Limb (tissue), 2 donors: ENCODE measurements around the gene DOCK9.

Source experiments
- DNase-seq, 2 donors: peaks; one replicate each; pipeline ENCODE4 v3.0.0-alpha.2; 2016; ENCODE audit errors: extremely low spot score in 2 of 2

The DOCK9 gene

DNA sequence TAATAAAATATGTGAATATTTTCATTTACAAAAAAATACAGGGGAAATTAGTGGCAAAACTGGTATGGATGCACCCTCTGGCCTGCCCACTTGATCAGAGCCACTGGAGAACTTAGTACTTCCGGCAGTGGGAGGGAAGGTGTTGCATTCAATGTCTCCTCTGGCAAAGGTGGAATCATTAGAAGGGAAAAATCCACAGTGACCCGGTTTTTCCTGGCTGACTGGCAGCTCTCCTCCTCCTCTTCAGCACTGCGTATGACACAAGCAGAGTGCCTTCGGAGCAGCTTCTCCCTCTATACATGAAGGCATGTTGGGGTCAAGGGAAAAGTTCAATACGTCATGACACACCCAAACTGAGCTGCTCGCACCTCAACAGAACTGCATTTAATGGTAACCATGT is 123.4 kb downstream of the DOCK9 start:
- DNase-seq, result no peak

DNA sequence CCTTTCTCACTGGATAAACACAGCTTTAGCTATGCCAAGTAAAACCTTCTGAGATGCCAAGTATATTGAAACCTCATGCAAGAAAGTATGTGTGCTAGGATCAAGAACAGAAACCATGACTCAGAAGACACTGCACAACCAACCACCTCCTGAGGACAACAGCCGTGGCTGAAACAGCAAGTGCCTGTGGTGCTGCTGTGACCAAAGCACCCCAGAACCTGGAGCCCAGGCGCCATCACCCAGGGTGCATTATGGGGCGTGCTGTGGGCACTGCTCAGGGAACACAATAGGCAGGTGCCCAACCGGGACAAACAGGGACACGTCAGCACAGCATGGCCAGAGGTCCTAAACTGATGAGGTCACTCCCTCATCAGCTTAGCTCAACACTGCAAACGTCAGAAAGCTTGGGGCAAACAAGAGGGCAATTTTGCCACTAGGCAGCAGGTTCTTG is 124.1 kb downstream of the DOCK9 start:
- DNase-seq, result no peak

DNA sequence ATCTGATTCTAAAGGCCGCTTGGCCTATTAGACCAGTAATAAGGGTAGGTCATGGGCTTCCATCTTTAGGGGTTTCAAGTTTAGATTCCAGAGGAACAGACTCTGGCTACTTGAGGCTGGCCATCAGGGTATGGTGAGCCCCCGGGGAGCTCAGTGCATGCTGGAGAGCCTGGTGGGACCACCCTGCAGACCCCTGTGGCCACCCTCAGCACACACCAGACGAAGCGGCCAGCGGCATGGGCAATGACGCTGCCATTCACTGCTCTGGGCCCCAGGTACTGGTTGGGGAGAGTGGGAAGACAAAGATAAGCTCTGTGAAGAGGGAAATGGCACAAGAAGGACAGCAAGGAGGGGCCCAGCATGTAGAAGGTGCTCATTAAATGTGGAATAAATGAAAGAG is 126.6 kb downstream of the DOCK9 start:
- DNase-seq, result no peak

DNA sequence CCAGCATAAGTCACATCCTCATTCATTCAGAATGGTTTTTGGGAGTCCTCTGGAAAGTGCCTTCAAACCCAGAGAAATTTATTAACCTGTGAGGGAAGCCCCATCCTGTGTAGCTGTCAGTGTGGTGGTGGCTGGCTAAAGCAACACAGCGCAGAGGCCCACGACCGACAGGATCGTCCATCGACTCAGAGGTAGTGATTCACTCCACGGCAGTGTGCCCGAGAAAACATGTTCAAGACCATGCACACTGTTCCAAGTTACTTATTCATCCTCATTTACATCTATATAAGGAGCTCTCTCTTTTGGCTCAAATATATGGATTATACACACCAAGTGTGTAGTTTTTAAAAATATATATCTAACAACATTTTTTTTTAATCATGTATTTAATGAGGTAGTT is 129.1 kb downstream of the DOCK9 start:
- no peak for DNase-seq

DNA sequence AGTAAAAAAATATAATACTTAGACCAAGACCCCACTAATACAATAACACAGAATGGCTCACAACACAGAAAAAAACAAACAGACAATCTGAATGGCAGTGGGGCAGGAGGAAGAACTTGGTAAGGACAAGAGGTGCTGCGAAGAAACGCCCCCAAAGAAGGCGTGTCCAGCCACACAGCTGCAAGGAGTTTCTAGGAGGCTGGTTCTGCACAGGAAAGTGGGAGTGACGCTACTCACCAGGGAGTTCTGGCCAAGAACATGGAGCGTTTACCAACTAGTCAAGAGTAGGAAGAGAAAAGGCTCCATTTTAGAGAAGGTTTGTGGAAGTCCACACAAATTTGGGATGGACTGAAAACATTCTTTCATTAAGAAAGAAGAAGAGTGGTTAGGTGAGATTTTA is 130.1 kb downstream of the DOCK9 start:
- DNase-seq, result no peak

DNA sequence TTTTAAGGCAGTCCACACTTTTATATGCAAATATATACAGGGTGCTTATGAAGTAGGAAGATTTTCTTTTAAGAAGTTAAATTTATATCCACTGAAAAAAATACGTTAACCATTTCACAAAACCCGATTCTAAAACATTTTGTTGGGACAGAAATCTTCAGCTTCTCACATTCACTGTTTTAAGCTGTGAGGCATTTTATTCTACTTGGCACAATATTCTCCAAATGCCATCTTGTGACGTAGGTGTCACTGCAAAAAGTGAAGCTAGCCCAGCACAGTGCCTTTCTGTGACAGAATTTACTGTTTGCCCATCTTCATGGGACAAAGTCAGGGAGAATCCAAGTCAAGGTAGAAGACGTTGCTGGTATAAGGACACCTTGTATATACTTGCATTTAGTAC is 130.9 kb downstream of the DOCK9 start:
- no peak for DNase-seq

DNA sequence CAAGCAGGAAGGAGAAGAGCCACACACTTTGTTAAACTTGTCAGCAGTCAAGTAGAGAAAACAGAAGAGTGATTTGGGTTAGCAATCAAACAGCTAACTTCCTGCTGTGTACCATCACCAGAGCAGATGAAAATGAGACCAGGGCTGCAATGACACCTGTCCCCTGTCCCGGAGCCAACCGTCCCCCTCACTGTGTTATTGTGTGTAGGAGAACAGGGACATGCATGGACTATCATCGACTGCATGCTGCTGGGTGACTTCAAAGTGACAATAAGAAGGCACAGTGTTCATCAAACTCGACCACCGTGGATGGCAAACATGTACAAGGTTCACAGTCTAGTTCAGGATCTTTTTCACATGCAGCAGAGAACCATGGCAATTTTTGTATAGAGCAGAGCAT is 131.3 kb downstream of the DOCK9 start:
- DNase-seq, result no peak

DNA sequence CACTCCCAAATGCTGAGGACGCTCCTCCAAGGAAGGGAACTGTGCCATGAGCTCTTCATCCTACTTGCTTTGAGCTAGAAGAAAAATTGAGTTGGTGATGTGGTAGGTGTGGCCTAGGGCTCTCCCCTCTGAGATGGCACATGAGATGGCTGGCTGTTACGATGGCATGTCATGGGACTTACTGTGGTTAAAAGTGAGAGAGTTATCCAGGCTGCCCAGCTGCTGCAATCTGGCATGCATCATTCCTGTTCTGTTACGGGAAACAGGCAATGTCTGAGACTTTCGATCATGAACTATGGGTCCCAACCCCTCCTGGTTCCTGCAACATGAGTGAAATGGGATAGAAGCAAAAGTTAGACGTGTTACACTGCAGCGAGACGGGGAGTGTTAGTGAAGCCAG is 132.1 kb downstream of the DOCK9 start:
- no peak for DNase-seq

DNA sequence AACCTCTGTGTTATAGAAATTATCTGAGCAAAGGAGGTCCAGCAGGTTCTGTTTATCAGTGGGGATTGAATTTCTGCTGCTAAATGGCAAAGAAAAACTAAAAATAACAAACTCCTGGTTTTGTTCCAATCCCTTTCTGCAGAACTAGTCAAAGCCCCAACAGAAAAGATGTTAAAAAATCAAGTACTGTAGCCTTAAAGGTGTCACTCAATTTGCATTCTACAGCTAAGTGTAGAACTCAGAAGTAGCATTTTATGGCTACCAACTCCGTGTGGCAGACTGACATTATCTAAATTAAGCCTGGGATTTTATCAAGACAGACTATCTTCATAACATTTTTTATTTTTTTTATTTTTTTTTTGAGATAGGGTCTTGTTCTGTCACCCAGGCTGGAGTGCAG is 133.8 kb downstream of the DOCK9 start:
- no peak for DNase-seq

DNA sequence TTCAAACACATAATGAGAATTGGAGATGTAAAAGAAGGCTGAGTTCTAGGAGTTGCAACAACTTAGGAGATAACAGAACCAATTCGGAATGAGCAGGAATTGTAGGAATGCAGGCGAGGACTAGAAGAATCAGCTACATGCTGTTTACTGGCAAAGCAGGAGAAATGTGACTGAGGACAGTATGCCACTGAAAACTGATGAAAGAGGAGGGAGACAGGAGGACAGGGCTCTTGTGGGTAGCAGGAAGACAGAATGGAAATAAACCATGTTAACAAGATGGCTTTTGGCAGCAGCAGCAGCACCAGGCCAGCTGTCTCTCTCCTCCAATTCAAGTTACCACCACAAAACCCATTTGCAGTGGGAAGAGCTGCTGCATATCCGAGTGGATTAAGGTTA is 134.4 kb downstream of the DOCK9 start:
- no peak for DNase-seq

DNA sequence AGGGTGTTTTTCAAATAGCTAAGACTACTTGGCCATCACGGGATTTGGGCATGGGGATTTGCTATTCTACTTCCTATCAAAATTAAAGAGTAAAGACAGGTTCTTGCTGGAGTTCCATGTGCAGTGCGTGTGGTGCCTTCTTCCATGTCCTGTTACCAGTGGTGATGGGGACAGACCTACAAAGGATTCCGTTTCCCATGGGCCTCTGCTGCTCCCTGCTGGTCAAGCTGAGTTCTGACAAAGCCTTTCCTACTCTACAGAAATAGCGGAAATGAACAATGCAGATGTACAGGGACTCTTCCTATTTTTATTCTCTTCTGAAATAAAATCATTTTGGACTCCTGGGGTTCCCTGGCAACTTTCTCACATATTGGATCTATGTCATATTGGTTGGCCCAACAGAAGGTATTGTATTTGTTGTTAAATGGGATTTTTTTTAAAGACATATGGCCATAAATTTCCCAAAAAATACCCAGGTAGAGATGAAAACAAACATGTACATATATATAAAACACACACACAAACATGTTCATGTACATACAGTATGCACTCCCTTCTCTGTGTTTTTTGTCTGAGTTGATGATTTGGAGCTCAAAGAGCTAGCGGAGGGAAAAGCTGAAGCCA is 134.9 kb downstream of the DOCK9 start:
- peak; percentile 84 to 88 for DNase-seq

DNA sequence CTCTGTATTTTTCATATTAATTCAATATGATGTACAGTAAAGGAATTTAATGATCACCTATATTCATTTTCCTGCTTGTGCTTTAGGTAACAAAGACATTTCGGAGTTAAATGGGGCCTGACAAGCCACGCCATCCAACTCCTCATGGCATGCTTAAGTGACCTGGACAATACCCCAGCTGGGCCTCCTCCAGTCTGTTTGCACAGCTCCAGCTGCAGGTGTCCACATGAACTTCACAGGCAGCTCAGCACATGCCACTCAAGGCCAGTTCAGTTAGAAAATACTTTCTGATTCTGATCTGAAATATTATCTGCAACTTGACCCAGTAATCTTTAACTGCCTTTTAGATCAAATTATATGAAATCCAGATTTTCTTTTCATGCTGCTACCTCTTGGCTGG is 135.8 kb downstream of the DOCK9 start:
- no peak for DNase-seq

DNA sequence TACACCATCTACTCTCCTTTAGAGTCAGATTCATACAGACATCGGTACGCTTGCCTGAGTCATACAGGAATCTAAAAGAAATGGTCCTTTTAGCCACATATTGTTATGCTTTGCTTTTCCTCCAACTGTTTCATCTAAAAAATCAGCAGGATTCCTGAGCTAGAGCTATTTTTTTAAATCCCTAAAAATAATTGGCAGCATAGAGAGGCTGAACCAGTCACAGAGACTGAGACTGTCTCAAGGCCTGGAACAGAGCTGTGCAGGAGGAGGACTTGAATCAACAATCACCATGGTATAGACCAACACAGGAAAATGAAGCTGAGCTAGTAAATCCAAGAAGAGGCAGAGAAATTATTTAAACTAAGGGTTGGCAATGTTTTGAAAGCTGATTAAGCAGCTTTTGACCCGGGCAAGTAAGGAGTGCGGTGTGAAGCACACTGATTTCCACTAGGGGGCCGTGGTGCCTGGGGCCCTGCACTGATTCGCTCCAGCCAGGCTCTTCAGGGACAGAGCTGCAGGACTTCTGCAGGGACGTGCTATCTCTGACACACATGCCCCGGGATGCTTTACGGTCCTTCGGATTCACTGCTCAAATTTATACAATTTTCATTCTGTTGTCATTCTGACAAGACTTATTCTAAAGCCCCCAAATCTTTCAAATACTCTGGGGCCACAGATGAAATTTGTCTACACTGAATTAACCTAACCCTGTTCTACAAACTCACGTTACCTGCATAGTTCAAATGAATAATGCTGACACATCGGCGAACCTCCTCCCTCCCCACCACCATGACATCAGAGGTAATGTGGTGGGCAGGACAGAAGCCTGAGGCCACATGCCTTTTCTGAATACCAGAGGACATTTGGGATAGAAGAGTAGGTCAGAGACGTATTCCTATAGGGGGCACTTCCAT is 137.8 kb downstream of the DOCK9 start:
- peak; percentile 48 to 63 for DNase-seq

DNA sequence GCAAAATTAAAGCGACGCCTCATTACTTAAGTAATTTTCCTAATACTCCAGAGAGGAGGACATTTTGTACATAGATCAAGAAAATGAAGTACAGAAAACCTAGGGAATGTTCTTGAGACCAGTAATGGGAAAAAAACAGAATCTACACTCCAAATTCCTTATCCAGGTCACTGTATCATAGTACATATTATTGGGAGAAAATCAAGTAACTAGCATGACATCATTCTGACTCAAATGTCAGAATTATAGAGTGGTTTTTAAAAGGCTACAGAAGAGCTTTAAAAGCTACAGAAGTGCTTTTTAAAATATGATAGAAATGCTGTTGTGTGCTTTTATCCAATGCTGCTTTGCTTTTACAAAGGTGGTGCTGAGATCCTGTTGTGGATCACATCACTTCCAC is 139.1 kb downstream of the DOCK9 start:
- no peak for DNase-seq

DNA sequence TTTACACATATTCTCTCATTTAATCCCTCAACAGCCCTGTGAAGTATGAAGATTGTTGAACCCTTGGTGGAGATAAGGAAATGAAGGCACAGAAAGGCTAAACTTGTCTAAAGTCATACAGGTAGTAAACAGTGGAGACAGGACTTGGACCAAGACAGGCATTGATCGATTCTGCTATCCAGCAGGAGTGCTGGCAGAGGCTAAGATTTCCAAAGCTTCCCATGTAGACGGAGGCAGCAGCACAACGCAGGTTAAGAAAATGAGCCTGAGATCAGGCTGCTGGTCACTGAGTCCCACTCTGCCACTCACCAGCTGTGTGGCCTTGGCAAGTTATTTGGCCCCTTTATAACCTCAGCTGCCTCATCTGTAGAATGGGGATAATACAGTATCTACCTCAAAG is 140.0 kb downstream of the DOCK9 start:
- DNase-seq, result no peak

DNA sequence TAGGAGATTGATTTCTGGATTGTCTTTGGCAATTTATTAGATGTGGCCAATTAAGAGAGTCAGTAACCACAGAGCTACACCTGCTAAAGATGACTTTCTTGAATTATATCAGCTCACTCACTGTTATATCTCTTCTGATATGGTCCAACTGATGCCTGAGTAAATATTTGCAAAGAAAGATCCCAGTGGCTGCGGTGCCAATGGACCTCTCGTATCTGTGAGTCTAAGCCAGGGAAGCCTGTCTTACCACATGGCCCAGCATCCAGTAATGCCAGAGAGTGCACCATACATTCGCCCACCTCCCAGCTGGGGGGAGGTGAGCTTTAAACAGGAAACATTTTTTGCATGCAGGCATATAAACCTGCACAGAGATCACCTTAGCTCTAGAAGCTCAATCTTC is 142.7 kb downstream of the DOCK9 start:
- no peak for DNase-seq

DNA sequence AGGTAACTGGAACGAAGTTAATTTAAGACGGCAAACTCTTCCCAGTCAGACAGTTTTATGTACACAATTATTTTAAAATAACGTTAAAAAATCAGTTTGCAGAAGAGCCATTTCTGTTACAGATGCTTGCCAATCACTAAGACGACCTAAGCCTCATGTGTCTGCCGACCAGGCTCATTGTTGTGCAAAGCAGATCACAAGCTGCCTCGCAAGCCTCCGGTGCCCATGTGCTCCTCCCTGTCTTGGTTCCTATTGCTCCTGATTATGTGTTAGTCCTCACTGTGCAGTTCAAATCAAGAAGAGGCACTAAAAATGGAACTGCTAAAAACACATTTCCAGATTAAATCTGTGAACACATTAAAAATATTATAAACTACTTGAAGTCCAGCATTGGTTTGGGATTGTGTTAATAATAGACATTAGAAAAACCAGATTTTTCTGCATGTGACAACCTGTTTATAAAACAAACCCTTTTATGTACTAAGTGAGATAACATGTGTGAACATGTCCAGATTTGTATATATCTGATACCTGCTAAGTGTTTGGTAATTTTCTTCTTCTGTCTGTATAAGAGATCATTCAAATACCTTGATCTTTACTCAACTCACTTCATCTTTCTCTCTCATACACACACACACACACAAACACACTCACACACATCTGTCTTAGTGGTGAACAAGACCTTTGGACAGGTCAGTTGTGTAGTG is 143.5 kb downstream of the DOCK9 start:
- no peak for DNase-seq

DNA sequence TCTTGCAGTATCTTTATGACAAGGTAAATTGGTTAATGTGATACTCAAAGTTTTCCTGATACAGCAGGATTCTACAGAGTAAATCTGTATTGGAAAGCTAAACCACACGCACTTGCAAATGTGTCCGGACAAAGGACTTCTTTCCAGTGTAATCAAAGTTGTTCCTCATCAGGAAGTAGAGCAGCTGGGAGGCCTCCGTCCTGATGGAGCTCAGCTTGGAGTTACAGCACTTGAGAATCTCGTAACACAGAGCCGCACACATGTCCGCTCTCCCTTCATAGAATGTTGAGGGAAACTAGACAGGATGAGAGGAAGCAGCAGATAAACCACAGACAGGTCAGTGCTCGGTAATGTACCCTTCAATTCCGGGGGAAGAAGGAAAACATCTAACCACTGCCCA is 146.6 kb downstream of the DOCK9 start:
- DNase-seq, result no peak

DNA sequence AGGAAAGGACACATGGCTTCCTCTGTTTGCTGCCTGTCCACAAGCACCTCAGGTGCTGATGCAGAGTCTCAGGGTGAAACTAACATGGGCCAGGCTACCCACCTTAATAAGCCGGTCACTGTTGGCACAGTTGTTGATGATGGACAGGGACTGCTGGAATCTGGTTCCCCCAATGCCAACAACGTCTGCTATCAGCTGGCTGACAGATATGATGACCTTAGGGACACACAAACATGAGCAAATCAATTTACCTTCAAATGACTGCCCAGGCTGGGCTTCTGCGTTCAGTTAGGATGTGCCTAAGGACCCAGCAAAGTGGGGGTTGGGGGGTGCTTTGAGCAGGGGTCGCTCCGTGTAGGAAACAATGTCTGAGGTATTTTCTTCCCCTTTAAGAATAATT is 148.3 kb downstream of the DOCK9 start:
- DNase-seq, result no peak

DNA sequence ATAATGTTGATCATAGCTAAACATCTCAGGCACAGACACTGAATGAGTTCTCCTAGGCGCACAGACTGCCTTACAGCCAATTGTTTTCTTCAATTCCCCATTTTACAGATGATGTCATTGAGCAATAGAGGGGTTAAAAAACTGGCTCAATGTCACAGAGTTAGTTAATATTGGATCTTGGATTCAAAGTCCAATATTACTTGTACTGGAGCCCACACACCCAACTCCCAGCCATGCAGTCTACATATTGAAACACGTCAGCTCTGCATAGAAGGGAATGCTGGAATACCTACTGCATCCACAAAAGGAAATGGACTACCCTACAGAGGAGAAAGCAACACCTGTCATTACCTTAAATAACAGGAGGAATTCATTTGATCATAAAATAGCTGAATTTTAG is 149.2 kb downstream of the DOCK9 start:
- DNase-seq, result no peak

DNA sequence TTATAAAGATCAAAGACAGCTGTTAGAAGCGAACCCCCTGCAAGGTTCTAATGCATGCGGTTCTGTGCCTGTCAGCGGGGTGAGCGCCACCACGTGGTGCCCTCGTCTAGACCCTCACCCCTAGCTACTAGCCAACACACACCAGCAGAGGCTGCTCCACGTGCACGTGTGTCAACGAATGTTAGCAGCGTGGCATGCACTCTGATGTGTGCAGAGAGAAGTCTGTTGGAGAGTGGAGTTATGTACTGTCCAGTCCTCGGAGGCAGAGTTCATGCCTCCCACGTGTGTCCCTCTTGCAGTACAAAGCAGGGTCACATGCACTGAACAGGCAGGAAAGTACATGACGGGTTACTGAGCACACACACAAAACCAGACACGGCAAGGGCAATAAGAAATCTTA is 150.4 kb downstream of the DOCK9 start:
- no peak for DNase-seq

DNA sequence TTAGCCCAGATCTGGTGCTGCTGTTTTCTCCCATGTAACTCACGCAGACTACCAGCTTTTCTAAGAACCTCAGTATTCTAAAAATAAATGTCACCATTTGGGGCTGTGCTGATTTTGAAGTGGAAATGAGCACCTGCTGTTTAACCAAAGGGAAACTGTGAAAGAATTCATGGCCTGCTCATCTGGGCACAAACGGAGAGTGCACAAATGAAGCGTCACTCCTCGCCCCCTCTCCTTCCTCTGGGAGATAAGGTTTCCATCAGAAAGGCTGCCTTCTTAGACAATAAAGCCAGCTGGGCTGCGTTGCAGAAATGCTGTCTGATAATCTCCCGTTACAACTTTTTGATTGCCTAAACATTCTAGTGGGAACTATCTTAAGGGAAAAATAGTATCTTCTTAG is 151.7 kb downstream of the DOCK9 start:
- no peak for DNase-seq

DNA sequence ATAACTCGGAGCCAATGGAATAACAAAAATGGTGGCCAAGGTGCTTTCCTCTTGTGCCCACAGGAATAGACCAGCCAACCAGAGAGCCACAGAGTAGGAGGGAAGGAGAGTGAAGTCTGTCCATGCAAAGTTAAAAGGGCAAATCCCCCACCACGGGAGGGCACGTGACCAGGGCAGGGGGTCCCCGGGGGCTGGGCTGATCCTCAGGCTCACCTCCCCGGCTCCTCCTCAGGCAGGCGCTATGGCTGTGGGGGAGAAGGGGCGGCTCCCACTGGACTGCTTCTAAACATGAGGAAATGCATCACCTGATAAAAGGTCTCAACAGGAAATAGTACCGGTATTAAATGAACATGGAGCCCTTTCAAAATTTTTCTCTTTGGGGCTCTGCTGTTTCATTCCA is 152.2 kb downstream of the DOCK9 start:
- DNase-seq, result no peak
